ENCODE results near the gene MT1F. TPM values are rescaled to one million over a fixed set of nuclear protein-coding genes. Genes with fewer than 3 reads are reported as not detected.
A peak's percentile ranks its signal among the peaks of the same experiment; 100 is the strongest.

The MT1F gene
- total and polyA plus RNA-seq, 10 of the 15 experiments (the other 5 are each of a cell fraction or from before 2014, with no cell fraction given), result 0.28 to 2.5 (median 1.1) TPM; not detected in 1

DNA sequence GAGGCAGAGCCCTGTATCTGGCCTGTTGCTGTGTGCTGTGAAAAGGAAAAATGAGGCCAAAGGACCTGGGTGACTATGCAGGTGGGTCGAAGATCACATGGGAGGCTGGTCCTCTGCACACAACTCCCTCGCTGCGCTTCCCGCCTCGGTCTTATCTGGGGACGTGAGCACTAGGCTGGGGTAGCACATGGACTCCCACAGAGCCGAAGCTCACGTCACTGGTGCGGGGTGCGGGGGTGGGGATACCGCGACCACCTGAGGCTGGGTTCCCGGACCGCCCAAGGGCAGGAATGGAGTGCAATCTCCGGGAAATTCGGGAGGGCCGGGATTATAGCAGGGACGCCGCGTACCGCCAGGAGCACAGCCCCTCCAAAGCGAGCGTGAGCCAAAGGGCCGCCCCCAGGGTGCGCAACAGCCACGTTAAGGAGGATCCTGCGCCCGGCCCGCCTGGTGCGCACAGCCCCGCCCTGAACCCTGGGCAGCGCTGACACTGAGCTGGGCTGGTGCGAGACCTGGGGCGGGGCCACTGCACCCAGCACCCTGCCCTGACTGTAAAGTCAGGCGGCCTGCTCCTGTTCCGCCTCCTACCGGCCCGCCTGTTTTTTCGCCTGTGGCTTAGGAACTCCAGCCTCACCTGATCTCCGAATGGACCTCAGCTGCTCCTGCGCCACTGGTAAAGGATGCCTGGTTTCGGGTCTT lies 14.5 kb upstream of the MT1F start:
- intact Hi-C loops (cut with micrococcal nuclease; ENCODE audit: unreplicated experiment), result no loop called here
- ChIA-PET RAD21 (ENCODE audit: unreplicated experiment) (interaction anchor here (0.6 to 1.7 kb wide), 5 partner anchors 9 to 66 kb away, joined by 3 to 6 read pairs (median 5); no protein-coding TSS in a partner anchor), SMC1A (ENCODE audit: uncharacterized antibody, unreplicated experiment) (interaction anchor here (1.1 to 2.2 kb wide), 6 partner anchors 19 to 168 kb away, joined by 3 to 13 read pairs (median 4); no protein-coding TSS in a partner anchor), CTCF (interaction anchor here (0.6 to 2.0 kb wide), 8 partner anchors 19 to 122 kb away, joined by 3 to 10 read pairs (median 3); no protein-coding TSS in a partner anchor), POLR2A (interaction anchor here (0.5 kb wide), 1 partner anchor 85 kb away, joined by 3 read pairs; no protein-coding TSS in a partner anchor)
- no TSS peak for BruUV-seq (replicated peaks)
- no peak for DNase-seq (ENCODE audit: low read depth, low spot score)
- FAIRE-seq, result no peak
- Histone ChIP-seq H3K4me3 (no peak overlapping the region), H3K9ac (ENCODE audit: control insufficient read depth, insufficient read depth, low read length) (no peak overlapping the region), H4K20me1 (ENCODE audit: control insufficient read depth, insufficient read depth) (no peaks in the 10 kb centered on the region), H3K36me3 (ENCODE audit: control insufficient read depth in 2 of 2, insufficient read depth in 2 of 2, low read length in 1 of 2) (no peaks in the 10 kb centered on the region), H3K9me3 (replicated peaks; ENCODE audit: control insufficient read depth, insufficient read depth, low read length) (no peaks in the 10 kb centered on the region), H3K4me1 (ENCODE audit: control insufficient read depth, insufficient read depth, low read length) (no peaks in the 10 kb centered on the region), H3K27me3 (replicated peaks in 1 of 2; ENCODE audit: control insufficient read depth in 2 of 2, insufficient read depth in 2 of 2, low read length in 1 of 2) (peaks cover 10 to 25% of the 10 kb centered on the region in 2 experiments), H3K27ac (ENCODE audit: control insufficient read depth, insufficient read depth) (no peak overlapping the region), H2AFZ (ENCODE audit: control insufficient read depth, low read depth, low read length) (no peak overlapping the region), H3K4me2 (ENCODE audit: control insufficient read depth, insufficient read depth) (no peak overlapping the region; the same call in 1 of the 2 replicates), H3K79me2 (ENCODE audit: control insufficient read depth, insufficient read depth, low read length) (no peaks in the 10 kb centered on the region)
- WGBS (ENCODE audit: insufficient coverage, insufficient replicate concordance, low lambda C conversion rate, missing lambda C conversion rate), result 7% methylated on average over 42 of the region's 42 CpGs
- peak; percentile 99 for ATAC-seq
- in situ Hi-C loops (cut with MboI), result no loop called here
- TF ChIP-seq BHLHE40 (IDR thresholded peaks at IDR 0.05; ENCODE audit: borderline replicate concordance in 1 of 2, low read depth in 2 of 2, low read length in 1 of 2) (peak in 1 of 2 experiments; percentile 24; a peak in 1 of 4 replicates), LARP7 (IDR thresholded peaks at IDR 0.05) (peak; percentile 57), IKZF1 (conservative IDR thresholded peaks at IDR 0.05) (peak; percentile 42; the same call in 1 of the 2 replicates), ZZZ3 (IDR thresholded peaks at IDR 0.05; ENCODE audit: control insufficient read depth, insufficient read length, low read depth) (no peak), GATAD2B (conservative IDR thresholded peaks at IDR 0.05; ENCODE audit: low read depth) (0 out of 2 replicates have a peak, but pooled peaks have one; percentile 37)
- TF ChIP-seq, protein P1, sequence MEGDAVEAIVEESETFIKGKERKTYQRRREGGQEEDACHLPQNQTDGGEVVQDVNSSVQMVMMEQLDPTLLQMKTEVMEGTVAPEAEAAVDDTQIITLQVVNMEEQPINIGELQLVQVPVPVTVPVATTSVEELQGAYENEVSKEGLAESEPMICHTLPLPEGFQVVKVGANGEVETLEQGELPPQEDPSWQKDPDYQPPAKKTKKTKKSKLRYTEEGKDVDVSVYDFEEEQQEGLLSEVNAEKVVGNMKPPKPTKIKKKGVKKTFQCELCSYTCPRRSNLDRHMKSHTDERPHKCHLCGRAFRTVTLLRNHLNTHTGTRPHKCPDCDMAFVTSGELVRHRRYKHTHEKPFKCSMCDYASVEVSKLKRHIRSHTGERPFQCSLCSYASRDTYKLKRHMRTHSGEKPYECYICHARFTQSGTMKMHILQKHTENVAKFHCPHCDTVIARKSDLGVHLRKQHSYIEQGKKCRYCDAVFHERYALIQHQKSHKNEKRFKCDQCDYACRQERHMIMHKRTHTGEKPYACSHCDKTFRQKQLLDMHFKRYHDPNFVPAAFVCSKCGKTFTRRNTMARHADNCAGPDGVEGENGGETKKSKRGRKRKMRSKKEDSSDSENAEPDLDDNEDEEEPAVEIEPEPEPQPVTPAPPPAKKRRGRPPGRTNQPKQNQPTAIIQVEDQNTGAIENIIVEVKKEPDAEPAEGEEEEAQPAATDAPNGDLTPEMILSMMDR (IDR thresholded peaks at IDR 0.05 in 2 of 3, conservative IDR thresholded peaks at IDR 0.05 in 1 of 3; ENCODE audit: control insufficient read depth in 2 of 3, extremely low read depth in 1 of 3, insufficient read depth in 1 of 3, low read depth in 3 of 3, low read length in 3 of 3), result peak in 2 of 3 experiments; percentile 21 to 39; a peak in 3 of 6 replicates

All from GM12878 (cell line).